LNCaP clone FGC (cell line): Measurements from ENCODE around the gene SRBD1.

Experiments used
- DNase-seq: peaks from one replicate; pipeline ENCODE4 v3.0.0-alpha.2; 2011; ENCODE audit warnings: low read depth
- H3K4me3 ChIP-seq: 2 replicates; pipeline ENCODE4 v1.5.1; 2011; ENCODE audit warnings: mild to moderate bottlenecking, low read depth, low read length, control low read depth
- TF ChIP-seq, protein P1 (sequence below): IDR thresholded peaks from 2 replicates; pipeline ENCODE4 v1.5.1; 2012; ENCODE audit warnings: mild to moderate bottlenecking; ENCODE audit not compliant: control insufficient read depth, insufficient read depth; ENCODE audit errors: extremely low read depth

Gene SRBD1

DNA sequence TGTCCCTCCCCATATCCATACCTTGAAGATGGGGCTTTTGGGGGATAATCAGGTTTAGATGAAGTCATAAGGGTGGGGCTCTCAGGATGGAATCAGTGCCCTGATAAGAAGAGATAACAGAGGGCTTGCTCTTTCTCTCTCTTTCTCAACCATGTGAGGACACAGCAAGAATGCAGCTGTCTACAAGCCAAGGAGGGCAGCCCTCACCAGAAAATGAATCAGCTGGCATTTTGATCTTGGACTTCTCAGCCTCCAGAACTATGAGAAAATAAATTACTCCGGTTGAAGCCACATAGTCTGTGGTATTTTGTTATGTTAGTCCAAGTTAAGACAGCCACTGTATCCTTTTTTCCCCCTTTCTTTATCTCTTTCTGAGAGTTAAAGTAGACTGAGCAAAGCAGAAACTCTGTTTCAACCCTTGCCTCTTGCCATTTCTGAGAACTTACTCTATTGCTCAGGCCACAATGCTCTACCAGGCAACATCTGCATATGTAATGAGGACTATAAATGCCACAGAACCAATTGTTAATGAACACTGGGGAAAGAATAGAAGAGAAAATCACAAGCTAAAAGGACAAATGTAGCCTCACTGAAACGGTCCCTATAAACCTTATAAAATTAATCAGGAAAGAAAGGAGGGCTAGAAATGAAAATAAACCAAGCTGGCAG is 56.9 kb downstream of the SRBD1 start:
- no peak for DNase-seq
- H3K4me3 ChIP-seq = no peak overlapping the region
- TF ChIP-seq, protein P1, sequence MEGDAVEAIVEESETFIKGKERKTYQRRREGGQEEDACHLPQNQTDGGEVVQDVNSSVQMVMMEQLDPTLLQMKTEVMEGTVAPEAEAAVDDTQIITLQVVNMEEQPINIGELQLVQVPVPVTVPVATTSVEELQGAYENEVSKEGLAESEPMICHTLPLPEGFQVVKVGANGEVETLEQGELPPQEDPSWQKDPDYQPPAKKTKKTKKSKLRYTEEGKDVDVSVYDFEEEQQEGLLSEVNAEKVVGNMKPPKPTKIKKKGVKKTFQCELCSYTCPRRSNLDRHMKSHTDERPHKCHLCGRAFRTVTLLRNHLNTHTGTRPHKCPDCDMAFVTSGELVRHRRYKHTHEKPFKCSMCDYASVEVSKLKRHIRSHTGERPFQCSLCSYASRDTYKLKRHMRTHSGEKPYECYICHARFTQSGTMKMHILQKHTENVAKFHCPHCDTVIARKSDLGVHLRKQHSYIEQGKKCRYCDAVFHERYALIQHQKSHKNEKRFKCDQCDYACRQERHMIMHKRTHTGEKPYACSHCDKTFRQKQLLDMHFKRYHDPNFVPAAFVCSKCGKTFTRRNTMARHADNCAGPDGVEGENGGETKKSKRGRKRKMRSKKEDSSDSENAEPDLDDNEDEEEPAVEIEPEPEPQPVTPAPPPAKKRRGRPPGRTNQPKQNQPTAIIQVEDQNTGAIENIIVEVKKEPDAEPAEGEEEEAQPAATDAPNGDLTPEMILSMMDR = no peak

DNA sequence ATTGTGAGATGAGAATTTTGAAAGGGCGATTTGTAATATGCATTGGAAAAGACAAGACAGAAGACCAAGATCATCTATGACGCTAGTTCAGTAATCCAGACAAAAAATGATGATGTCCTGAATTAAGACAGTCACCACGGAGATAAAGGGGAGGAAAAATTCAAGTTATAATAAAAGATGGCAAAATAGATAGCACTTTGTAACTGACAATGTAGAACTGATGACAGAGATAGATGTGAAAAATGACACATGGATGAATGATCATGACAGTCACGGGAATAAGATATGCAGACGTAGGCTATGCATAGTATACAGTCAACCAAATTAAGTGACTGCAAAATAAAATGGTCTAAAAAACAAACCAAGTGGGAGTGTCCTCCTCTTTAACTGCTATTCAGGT is 59.2 kb downstream of the SRBD1 start:
- no peak for DNase-seq
- H3K4me3 ChIP-seq = no peak overlapping the region
- TF ChIP-seq, protein P1 = no peak

DNA sequence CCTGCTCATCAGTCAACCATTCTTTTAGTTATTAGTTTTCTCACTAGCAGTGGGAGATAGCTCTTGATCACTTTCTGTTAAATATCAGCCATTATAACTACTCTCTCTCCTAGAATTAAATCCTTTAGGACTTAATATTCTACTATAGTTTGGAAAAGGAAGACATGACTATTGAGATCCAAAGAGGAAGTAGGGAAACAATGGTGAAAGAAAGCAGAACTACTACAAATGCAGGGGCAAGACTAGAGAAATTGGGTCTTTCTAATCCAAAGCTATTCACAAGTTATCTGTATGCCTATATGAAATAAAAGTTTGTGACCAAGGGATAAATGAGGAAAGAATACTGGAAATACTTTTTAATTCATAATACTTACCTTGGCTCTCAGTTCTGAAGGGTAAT is 65.1 kb downstream of the SRBD1 start:
- TF ChIP-seq, protein P1 = no peak
- no peak overlapping the region for H3K4me3 ChIP-seq
- DNase-seq = no peak

DNA sequence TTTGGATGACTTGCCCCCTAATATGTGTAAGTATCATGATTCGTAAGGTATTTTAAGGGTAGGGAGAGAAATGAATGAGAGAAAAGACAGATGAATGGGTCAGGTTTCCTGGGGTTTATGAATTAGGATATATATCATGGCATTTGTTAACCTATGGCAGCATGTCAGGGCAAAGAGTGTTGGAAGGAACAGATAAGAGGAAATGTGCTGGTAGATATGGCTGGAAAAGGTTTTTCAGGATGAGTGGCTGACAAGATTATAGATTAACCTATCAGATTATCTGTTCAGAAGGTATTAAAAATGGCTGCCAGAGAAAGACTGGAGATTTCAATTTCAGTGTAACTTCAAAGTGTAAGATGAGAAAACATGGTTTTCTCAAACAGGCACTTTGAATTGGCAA is 67.8 kb downstream of the SRBD1 start:
- no peak for DNase-seq
- TF ChIP-seq, protein P1 = no peak
- no peak overlapping the region for H3K4me3 ChIP-seq

DNA sequence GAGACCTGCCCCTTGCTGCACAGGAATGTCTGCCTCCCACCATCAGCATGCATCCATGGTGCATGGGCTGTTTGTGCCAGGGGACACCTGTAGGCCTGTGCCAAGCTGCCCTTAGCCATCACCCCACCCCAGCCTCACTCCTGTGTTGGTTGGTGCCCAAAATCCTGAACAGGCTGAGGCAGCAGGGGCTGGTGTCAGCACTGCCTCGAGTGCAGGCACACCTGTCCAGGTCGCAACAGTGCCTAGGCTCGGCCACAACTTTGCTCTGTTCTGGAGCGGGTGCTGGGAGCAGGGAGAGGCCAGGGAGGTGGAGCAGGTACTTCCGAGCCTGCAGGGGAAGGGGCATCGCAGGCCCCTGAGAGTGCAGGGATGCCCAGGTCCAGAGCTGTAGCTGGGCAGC is 69.1 kb downstream of the SRBD1 start:
- DNase-seq = no peak
- TF ChIP-seq, protein P1 = no peak
- no peak overlapping the region for H3K4me3 ChIP-seq

DNA sequence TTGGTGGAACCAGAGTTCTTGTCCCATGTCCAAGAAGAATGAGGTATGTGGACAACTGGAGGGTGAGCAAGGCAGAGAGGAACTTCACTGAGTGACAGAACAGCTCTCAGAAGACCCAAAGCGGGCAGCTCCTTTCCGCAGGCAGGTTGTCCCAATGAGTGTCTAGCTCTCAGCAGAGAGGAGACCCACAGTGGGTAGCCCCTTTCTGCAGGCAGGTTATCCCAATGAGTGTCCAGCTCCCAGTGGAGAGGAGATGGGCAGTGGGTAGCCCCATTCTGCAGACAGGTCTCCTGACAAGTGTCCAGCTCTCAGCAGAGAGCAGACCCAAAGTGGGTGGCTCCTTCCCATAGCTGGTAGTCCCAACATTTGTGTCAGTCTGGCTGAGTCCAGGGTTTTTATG is 69.6 kb downstream of the SRBD1 start:
- TF ChIP-seq, protein P1 = no peak
- no peak for DNase-seq
- H3K4me3 ChIP-seq = no peak overlapping the region

DNA sequence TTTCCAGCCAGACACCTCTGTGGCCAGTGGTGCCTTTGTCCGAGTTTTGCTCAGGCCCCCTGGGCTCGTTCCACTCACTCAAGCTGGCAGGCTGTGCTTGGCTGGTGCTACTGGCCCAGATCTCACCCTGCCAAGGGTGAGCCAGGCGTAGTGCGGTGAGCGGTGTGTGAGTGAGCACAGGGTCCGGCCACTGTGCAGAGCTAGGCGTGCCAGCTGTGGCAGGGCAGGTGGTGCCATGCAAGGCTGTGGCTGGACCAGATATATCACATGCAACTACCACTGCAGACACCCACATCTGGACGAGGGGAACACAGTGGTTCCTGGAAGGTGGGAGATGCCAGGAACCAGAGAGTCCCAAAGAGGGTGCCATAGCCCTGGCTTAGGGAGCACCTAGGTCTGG is 70.1 kb downstream of the SRBD1 start:
- no peak overlapping the region for H3K4me3 ChIP-seq
- TF ChIP-seq, protein P1 = no peak
- DNase-seq = no peak
